Endodermal cell (in vitro differentiated cells): Measurements from ENCODE around the gene PPIL6. TPM values are rescaled to one million over a fixed set of nuclear protein-coding genes. Genes with fewer than 3 reads are reported as not detected.

ENCODE experiments used
- DNase-seq: peaks from one replicate; pipeline ENCODE4 v3.0.0-alpha.2; 2017
- H3K27ac ChIP-seq: 2 replicates; pipeline ENCODE4 v1.5.1; 2013; ENCODE audit warnings: mild to moderate bottlenecking, low read depth, low read length, moderate library complexity
- H3K27me3 ChIP-seq: 2 replicates; pipeline ENCODE4 v1.6.1; 2013; ENCODE audit warnings: mild to moderate bottlenecking, low read length, moderate library complexity; ENCODE audit not compliant: insufficient read depth, control insufficient read depth, poor library complexity, severe bottlenecking
- H3K36me3 ChIP-seq: 2 replicates; pipeline ENCODE4 v1.7.0; 2013; ENCODE audit warnings: mild to moderate bottlenecking, low read length, moderate library complexity; ENCODE audit not compliant: control insufficient read depth, insufficient read depth
- H3K4me1 ChIP-seq: one replicate; pipeline ENCODE4 v1.7.0; 2013; ENCODE audit warnings: low read length; ENCODE audit not compliant: control insufficient read depth, insufficient read depth
- H3K4me3 ChIP-seq: 2 replicates; pipeline ENCODE4 v1.5.1; 2013; ENCODE audit warnings: mild to moderate bottlenecking, low read length, moderate library complexity
- H3K9ac ChIP-seq: 2 replicates; pipeline ENCODE4 v1.6.1; 2013; ENCODE audit warnings: mild to moderate bottlenecking, low read length, moderate library complexity; ENCODE audit not compliant: poor library complexity, severe bottlenecking; ENCODE audit errors: extremely low read depth
- H3K9me3 ChIP-seq: 2 replicates; pipeline ENCODE4 v1.6.1; 2013; ENCODE audit warnings: mild to moderate bottlenecking, low read length, moderate library complexity; ENCODE audit not compliant: control insufficient read depth
- H3K27ac Mint-ChIP-seq: 2 replicates; pipeline ENCODE4 v1.8.0; 2020; ENCODE audit warnings: mixed read lengths
- H3K27me3 Mint-ChIP-seq: 2 replicates; pipeline ENCODE4 v1.8.0; 2021; ENCODE audit warnings: mild to moderate bottlenecking, mixed read lengths; ENCODE audit not compliant: insufficient read depth
- H3K36me3 Mint-ChIP-seq: 2 replicates; pipeline ENCODE4 v1.8.0; 2020; ENCODE audit warnings: low read depth, mixed read lengths
- H3K4me1 Mint-ChIP-seq: 2 replicates; pipeline ENCODE4 v1.8.0; 2020; ENCODE audit warnings: mixed read lengths
- H3K4me3 Mint-ChIP-seq: 2 replicates; pipeline ENCODE4 v1.8.0; 2020; ENCODE audit warnings: mild to moderate bottlenecking, moderate library complexity, mixed read lengths
- H3K9me3 Mint-ChIP-seq: 2 replicates; pipeline ENCODE4 v1.8.0; 2020; ENCODE audit warnings: mild to moderate bottlenecking, mixed read lengths
- CTCF ChIP-seq: fragments of 200-600 bp; sonication (generic); conservative IDR thresholded peaks from 2 replicates; pipeline ENCODE4 v1.5.0; 2021; ENCODE audit warnings: antibody characterized with exemption, mild to moderate bottlenecking
- WGBS, 2 experiments: methylation state at CpG; one replicate each; pipeline versions ENCODE4 v1.1.5 to v1.1.7; 2013; ENCODE audit warnings: missing lambda C conversion rate in 2 of 2, mixed read lengths in 1 of 2; ENCODE audit not compliant: insufficient coverage in 1 of 2, insufficient read length in 1 of 2; 5-methylcytosine and 5-hydroxymethylcytosine counted together
- total RNA-seq, 2 donors: library from RNA; stranded (reverse); fragmentation: NEBNext Ultra II Directional in 1 of 2; extraction: Animal tissue kit (Norgen Biotek cat#: 25700) in 1 of 2; gene quantifications; 2 replicates in 1 of 2; 3 replicates in 1 of 2; pipeline ENCODE4 v1.2.1, GENCODE V29; 2021

PPIL6 gene
- total RNA-seq, 2 donors from 2014 or later = 2.2 to 2.9 TPM

GRCh38 chr6:109467696-109468095, 27.3 kb upstream of the PPIL6 start:
- Mint-ChIP-seq H3K4me3 (no peak overlapping the region), H3K27me3 (no peaks in the 10 kb centered on the region), H3K4me1 (peaks cover 2% of the 10 kb centered on the region), H3K27ac (no peak overlapping the region), H3K9me3 (no peaks in the 10 kb centered on the region), H3K36me3 (peaks cover 82% of the 10 kb centered on the region)
- Histone ChIP-seq H3K36me3 (peaks cover 74% of the 10 kb centered on the region), H3K4me1 (no peaks in the 10 kb centered on the region), H3K9ac (no peak overlapping the region), H3K27ac (no peak overlapping the region), H3K4me3 (no peak overlapping the region), H3K9me3 (peaks cover 6% of the 10 kb centered on the region), H3K27me3 (no peaks in the 10 kb centered on the region)
- DNase-seq = no peak
- no peak for TF ChIP-seq CTCF
- WGBS, 2 experiments = 88 to 97% methylated on average over 1 to 6 of the region's 6 CpGs

GRCh38 chr6:109466212-109466923, 25.9 kb upstream of the PPIL6 start:
- no peak for TF ChIP-seq CTCF

GRCh38 chr6:109465772-109466171, 25.3 kb upstream of the PPIL6 start:
- WGBS, 2 experiments = 90 to 93% methylated on average over 5 to 7 of the region's 7 CpGs
- Mint-ChIP-seq H3K4me1 (no peaks in the 10 kb centered on the region), H3K9me3 (peaks cover 2% of the 10 kb centered on the region), H3K27me3 (peaks cover 10% of the 10 kb centered on the region), H3K4me3 (no peak overlapping the region), H3K36me3 (peaks cover 82% of the 10 kb centered on the region), H3K27ac (no peak overlapping the region)
- Histone ChIP-seq H3K36me3 (peaks cover 74% of the 10 kb centered on the region), H3K9me3 (peaks cover 11% of the 10 kb centered on the region), H3K27me3 (no peaks in the 10 kb centered on the region), H3K4me1 (no peaks in the 10 kb centered on the region), H3K27ac (no peak overlapping the region), H3K9ac (no peak overlapping the region), H3K4me3 (no peak overlapping the region)
- no peak for TF ChIP-seq CTCF
- DNase-seq = no peak

More at GRCh38 chr6:109466212-109466923, 25.9 kb upstream of the PPIL6 start:
- Histone ChIP-seq H3K27ac (no peak overlapping the region), H3K9ac (no peak overlapping the region), H3K4me3 (no peak overlapping the region), H3K27me3 (no peaks in the 10 kb centered on the region), H3K4me1 (no peaks in the 10 kb centered on the region), H3K9me3 (peaks cover 7% of the 10 kb centered on the region), H3K36me3 (peaks cover 77% of the 10 kb centered on the region)
- 94 to 100% methylated on average over 1 to 6 of the region's 7 CpGs for WGBS, 2 experiments
- Mint-ChIP-seq H3K27me3 (peaks cover 10% of the 10 kb centered on the region), H3K4me3 (no peak overlapping the region), H3K27ac (no peak overlapping the region), H3K36me3 (peaks cover 82% of the 10 kb centered on the region), H3K4me1 (no peaks in the 10 kb centered on the region), H3K9me3 (no peaks in the 10 kb centered on the region)
- DNase-seq = no peak
